GM23338 (cell line): ENCODE data around the gene MAST4.

Experiments
- EZH2 ChIP-seq: fragments of 200-600 bp; sonication (generic); IDR thresholded peaks from one replicate; pipeline ENCODE4 v1.8.0; 2017; ENCODE audit warnings: antibody characterized with exemption, mild to moderate bottlenecking, low read depth; ENCODE audit not compliant: unreplicated experiment
- EZH2phosphoT487 ChIP-seq: fragments of 200-600 bp; sonication (generic); IDR thresholded peaks from one replicate; pipeline ENCODE4 v1.8.1; 2018; ENCODE audit warnings: antibody characterized with exemption; ENCODE audit not compliant: unreplicated experiment
- POLR2AphosphoS5 ChIP-seq: IDR thresholded peaks from 2 replicates; pipeline ENCODE4 v1.6.1; 2016; ENCODE audit warnings: antibody characterized with exemption, low read depth
- ZNF114 ChIP-seq: fragments of 250-450 bp; sonication (Bioruptor Pico); IDR thresholded peaks from 2 replicates; pipeline ENCODE4 v1.5.0; 2020; ENCODE audit warnings: mild to moderate bottlenecking, moderate library complexity
- TF ChIP-seq, protein P1 (sequence below), 2 experiments: fragments of 200-600 bp in 1 of 2; sonication (generic) in 1 of 2; conservative IDR thresholded peaks; 2 replicates each; pipeline versions ENCODE4 v1.5.1 to v1.6.1; 2016 to 2017; ENCODE audit warnings: antibody characterized with exemption in 2 of 2, low read depth in 2 of 2, mild to moderate bottlenecking in 2 of 2, moderate library complexity in 1 of 2
- TF ChIP-seq, protein P2 (sequence below): IDR thresholded peaks from one replicate; pipeline ENCODE4 v1.6.1; 2018; ENCODE audit warnings: antibody characterized with exemption; ENCODE audit not compliant: unreplicated experiment
- TF ChIP-seq, protein P3 (sequence below): IDR thresholded peaks from 2 replicates; pipeline ENCODE4 v1.6.1; 2016; ENCODE audit warnings: antibody characterized with exemption

DNA sequence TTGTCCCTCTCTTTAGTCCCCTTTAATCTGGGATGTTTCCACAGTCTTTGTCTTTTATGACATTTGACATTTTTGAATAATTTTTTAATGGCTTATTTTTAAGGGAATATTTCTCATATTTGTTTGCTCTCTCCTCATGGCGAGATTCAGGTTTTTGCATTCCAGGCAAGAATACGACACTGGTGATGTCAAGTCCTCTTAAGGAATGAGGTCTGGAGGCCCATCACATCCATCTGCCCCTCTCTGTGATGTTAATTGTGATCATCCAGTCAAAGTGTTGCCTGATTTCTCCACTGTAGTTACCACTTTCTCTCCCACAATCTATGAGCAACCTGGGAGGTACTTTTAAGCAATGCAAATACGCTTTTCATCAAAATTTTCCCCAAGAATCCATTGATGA lies 193.2 kb downstream of the MAST4 start:
- TF ChIP-seq, protein P1, sequence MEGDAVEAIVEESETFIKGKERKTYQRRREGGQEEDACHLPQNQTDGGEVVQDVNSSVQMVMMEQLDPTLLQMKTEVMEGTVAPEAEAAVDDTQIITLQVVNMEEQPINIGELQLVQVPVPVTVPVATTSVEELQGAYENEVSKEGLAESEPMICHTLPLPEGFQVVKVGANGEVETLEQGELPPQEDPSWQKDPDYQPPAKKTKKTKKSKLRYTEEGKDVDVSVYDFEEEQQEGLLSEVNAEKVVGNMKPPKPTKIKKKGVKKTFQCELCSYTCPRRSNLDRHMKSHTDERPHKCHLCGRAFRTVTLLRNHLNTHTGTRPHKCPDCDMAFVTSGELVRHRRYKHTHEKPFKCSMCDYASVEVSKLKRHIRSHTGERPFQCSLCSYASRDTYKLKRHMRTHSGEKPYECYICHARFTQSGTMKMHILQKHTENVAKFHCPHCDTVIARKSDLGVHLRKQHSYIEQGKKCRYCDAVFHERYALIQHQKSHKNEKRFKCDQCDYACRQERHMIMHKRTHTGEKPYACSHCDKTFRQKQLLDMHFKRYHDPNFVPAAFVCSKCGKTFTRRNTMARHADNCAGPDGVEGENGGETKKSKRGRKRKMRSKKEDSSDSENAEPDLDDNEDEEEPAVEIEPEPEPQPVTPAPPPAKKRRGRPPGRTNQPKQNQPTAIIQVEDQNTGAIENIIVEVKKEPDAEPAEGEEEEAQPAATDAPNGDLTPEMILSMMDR (conservative IDR thresholded peaks at IDR 0.05; ENCODE audit: low read depth in 2 of 2), result no peak
- TF ChIP-seq EZH2phosphoT487 (no peak), POLR2AphosphoS5 (no peak), EZH2 (no peak), ZNF114 (CRISPR knock-in tag) (no peak)
- TF ChIP-seq, protein P2, sequence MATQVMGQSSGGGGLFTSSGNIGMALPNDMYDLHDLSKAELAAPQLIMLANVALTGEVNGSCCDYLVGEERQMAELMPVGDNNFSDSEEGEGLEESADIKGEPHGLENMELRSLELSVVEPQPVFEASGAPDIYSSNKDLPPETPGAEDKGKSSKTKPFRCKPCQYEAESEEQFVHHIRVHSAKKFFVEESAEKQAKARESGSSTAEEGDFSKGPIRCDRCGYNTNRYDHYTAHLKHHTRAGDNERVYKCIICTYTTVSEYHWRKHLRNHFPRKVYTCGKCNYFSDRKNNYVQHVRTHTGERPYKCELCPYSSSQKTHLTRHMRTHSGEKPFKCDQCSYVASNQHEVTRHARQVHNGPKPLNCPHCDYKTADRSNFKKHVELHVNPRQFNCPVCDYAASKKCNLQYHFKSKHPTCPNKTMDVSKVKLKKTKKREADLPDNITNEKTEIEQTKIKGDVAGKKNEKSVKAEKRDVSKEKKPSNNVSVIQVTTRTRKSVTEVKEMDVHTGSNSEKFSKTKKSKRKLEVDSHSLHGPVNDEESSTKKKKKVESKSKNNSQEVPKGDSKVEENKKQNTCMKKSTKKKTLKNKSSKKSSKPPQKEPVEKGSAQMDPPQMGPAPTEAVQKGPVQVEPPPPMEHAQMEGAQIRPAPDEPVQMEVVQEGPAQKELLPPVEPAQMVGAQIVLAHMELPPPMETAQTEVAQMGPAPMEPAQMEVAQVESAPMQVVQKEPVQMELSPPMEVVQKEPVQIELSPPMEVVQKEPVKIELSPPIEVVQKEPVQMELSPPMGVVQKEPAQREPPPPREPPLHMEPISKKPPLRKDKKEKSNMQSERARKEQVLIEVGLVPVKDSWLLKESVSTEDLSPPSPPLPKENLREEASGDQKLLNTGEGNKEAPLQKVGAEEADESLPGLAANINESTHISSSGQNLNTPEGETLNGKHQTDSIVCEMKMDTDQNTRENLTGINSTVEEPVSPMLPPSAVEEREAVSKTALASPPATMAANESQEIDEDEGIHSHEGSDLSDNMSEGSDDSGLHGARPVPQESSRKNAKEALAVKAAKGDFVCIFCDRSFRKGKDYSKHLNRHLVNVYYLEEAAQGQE, result no peak
- TF ChIP-seq, protein P3, sequence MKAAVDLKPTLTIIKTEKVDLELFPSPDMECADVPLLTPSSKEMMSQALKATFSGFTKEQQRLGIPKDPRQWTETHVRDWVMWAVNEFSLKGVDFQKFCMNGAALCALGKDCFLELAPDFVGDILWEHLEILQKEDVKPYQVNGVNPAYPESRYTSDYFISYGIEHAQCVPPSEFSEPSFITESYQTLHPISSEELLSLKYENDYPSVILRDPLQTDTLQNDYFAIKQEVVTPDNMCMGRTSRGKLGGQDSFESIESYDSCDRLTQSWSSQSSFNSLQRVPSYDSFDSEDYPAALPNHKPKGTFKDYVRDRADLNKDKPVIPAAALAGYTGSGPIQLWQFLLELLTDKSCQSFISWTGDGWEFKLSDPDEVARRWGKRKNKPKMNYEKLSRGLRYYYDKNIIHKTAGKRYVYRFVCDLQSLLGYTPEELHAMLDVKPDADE, result no peak
